PC-3 (cell line): Measurements from ENCODE around the gene TCF12.

Experiments
- EZH2 ChIP-seq: fragments of 300-600 bp; sonication (generic); IDR thresholded peaks from one replicate; pipeline ENCODE4 v1.6.1; 2017; ENCODE audit warnings: antibody characterized with exemption, mild to moderate bottlenecking, low read length; ENCODE audit not compliant: unreplicated experiment
- EZH2phosphoT487 ChIP-seq: fragments of 300-600 bp; sonication (generic); IDR thresholded peaks from 2 replicates; pipeline ENCODE4 v1.6.1; 2018; ENCODE audit warnings: mild to moderate bottlenecking, antibody characterized with exemption, low read length, borderline replicate concordance
- TF ChIP-seq, protein P1 (sequence below): fragments of 300-600 bp; sonication (generic); conservative IDR thresholded peaks from 2 replicates; pipeline ENCODE4 v1.5.1; 2017; ENCODE audit warnings: antibody characterized with exemption, low read depth, mild to moderate bottlenecking, low read length

DNA sequence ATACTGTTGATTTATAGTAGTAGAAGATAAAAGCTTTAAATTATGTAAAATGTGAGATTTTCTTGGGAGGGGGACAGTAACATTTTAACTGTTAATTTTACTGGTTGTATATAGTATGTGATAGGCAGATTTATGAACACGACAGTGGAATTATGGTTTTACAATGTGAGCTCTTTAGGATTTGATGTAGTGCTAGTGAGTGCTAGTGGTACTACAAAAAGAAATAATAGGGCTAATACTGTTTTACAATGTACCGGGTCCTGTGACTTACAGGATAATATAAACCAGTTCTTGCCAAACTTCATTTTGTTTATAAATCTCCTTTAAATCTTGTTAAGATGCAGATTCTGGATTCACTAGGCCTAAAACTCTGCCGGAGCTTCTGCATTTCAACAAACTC is 165.7 kb downstream of the TCF12 start:
- TF ChIP-seq, protein P1, sequence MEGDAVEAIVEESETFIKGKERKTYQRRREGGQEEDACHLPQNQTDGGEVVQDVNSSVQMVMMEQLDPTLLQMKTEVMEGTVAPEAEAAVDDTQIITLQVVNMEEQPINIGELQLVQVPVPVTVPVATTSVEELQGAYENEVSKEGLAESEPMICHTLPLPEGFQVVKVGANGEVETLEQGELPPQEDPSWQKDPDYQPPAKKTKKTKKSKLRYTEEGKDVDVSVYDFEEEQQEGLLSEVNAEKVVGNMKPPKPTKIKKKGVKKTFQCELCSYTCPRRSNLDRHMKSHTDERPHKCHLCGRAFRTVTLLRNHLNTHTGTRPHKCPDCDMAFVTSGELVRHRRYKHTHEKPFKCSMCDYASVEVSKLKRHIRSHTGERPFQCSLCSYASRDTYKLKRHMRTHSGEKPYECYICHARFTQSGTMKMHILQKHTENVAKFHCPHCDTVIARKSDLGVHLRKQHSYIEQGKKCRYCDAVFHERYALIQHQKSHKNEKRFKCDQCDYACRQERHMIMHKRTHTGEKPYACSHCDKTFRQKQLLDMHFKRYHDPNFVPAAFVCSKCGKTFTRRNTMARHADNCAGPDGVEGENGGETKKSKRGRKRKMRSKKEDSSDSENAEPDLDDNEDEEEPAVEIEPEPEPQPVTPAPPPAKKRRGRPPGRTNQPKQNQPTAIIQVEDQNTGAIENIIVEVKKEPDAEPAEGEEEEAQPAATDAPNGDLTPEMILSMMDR: no peak
- TF ChIP-seq EZH2 (no peak), EZH2phosphoT487 (no peak)
